ENCODE measurements around the gene MFRP.

Gene MFRP

GRCh38 chr11:119372260-119373058 is 26.0 kb upstream of the MFRP start:
- no peak for DNase-seq

- no peak for DNase-seq
Measured at GRCh38 chr11:119371778-119372182, 25.3 kb upstream of the MFRP start.

GRCh38 chr11:119371067-119371601 is 24.6 kb upstream of the MFRP start:
- DNase-seq, result no peak

- DNase-seq, result no peak
Measured at GRCh38 chr11:119370486-119371046, 24.1 kb upstream of the MFRP start.

GRCh38 chr11:119369132-119369925 is 22.8 kb upstream of the MFRP start:
- no peak for DNase-seq

- DNase-seq, result no peak
Measured at GRCh38 chr11:119368121-119369034, 21.9 kb upstream of the MFRP start.

- no peak for DNase-seq
Measured at GRCh38 chr11:119367661-119368120, 21.2 kb upstream of the MFRP start.

- no peak for DNase-seq
Measured at GRCh38 chr11:119366690-119367620, 20.4 kb upstream of the MFRP start.

GRCh38 chr11:119365071-119365591 is 18.6 kb upstream of the MFRP start:
- DNase-seq, result peak; percentile 44

- peak; percentile 67 for DNase-seq
Measured at GRCh38 chr11:119363851-119364590, 17.5 kb upstream of the MFRP start.

- peak; percentile 44 for DNase-seq
Measured at GRCh38 chr11:119363081-119363850, 16.8 kb upstream of the MFRP start.

GRCh38 chr11:119362741-119363080 is 16.2 kb upstream of the MFRP start:
- no peak for DNase-seq

GRCh38 chr11:119361941-119362725 is 15.6 kb upstream of the MFRP start:
- peak; percentile 45 for DNase-seq

- DNase-seq, result peak; percentile 98
Measured at GRCh38 chr11:119361056-119361787, 14.7 kb upstream of the MFRP start.

- DNase-seq, result no peak
Measured at GRCh38 chr11:119359365-119360214, 13.1 kb upstream of the MFRP start.

- no peak for DNase-seq
Measured at GRCh38 chr11:119357074-119357473, 10.6 kb upstream of the MFRP start.
